Measurements from ENCODE around the gene TEDC2. TPM values are rescaled to one million over a fixed set of nuclear protein-coding genes. Genes with fewer than 3 reads are reported as not detected.

TEDC2 gene
- total and polyA plus RNA-seq, 9 of the 15 experiments (the other 6 are each of a cell fraction or from before 2014, with no cell fraction given) = 0.75 to 57.0 (median 17.6) TPM

- TF ChIP-seq TBP (optimal IDR thresholded peaks at IDR 0.05; ENCODE audit: low read depth, low read length) = peak; percentile 69
- peak in 1 of 2 experiments; percentile 69; a peak in 1 of 4 replicates for TF ChIP-seq NONO (IDR thresholded peaks at IDR 0.05; ENCODE audit: low read depth in 2 of 2, low read length in 1 of 2)
- TF ChIP-seq SMAD4 (CRISPR knock-in tag; conservative IDR thresholded peaks at IDR 0.05) = peak; percentile 36
- TF ChIP-seq, protein P1, sequence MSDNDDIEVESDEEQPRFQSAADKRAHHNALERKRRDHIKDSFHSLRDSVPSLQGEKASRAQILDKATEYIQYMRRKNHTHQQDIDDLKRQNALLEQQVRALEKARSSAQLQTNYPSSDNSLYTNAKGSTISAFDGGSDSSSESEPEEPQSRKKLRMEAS (CRISPR knock-in tag; IDR thresholded peaks at IDR 0.05) = peak; percentile 86; the same call in 1 of the 2 replicates
- peak in 1 of 2 experiments; percentile 25; a peak in 1 of 4 replicates for TF ChIP-seq ZNF639 (CRISPR knock-in tag; conservative IDR thresholded peaks at IDR 0.05 in 1 of 2, IDR thresholded peaks at IDR 0.05 in 1 of 2)
- peak; percentile 77 for TF ChIP-seq NEUROD1 (IDR thresholded peaks at IDR 0.05; ENCODE audit: borderline replicate concordance, low read depth, low read length, partially characterized antibody)
- peak; percentile 15; the same call in 1 of the 2 replicates for TF ChIP-seq GMEB1 (CRISPR knock-in tag; IDR thresholded peaks at IDR 0.05)
- no peak for TF ChIP-seq ZNF146 (CRISPR knock-in tag; IDR thresholded peaks at IDR 0.05; ENCODE audit: unreplicated experiment)
- no peak for TF ChIP-seq TRIM24 (IDR thresholded peaks at IDR 0.05)
- peak; percentile 63 to 73; a peak in 1 of 4 replicates for TF ChIP-seq SIN3A (IDR thresholded peaks at IDR 0.05; ENCODE audit: borderline replicate concordance in 2 of 2, control insufficient read depth in 1 of 2, low read depth in 2 of 2, low read length in 2 of 2)
- 0 out of 2 replicates have a peak, but pooled peaks have one; percentile 46 for TF ChIP-seq ZNF57 (CRISPR knock-in tag; IDR thresholded peaks at IDR 0.05)
- TF ChIP-seq KDM2B (CRISPR knock-in tag; IDR thresholded peaks at IDR 0.05) = peak; percentile 95; the same call in 1 of the 2 replicates
- TF ChIP-seq TSC22D4 (tag; IDR thresholded peaks at IDR 0.05) = no peak
- TF ChIP-seq, protein P2, sequence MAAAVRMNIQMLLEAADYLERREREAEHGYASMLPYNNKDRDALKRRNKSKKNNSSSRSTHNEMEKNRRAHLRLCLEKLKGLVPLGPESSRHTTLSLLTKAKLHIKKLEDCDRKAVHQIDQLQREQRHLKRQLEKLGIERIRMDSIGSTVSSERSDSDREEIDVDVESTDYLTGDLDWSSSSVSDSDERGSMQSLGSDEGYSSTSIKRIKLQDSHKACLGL (CRISPR knock-in tag; IDR thresholded peaks at IDR 0.05; ENCODE audit: borderline replicate concordance, poor library complexity, severe bottlenecking) = peak; percentile 10
- TF ChIP-seq FOS (IDR thresholded peaks at IDR 0.05; ENCODE audit: extremely low read depth, insufficient read length) = peak; percentile 89
- peak in 1 of 2 experiments; percentile 79 for TF ChIP-seq MNT (conservative IDR thresholded peaks at IDR 0.05)
- TF ChIP-seq U2AF1 (optimal IDR thresholded peaks at IDR 0.05; ENCODE audit: low read depth, low read length) = peak; percentile 15
- TF ChIP-seq SAP30 (IDR thresholded peaks at IDR 0.05; ENCODE audit: borderline replicate concordance, insufficient read depth, low read depth, low read length, poor library complexity, severe bottlenecking) = peak; percentile 68
- peak; percentile 79 for TF ChIP-seq NFYB (IDR thresholded peaks at IDR 0.05; ENCODE audit: extremely low read depth, insufficient read length)
- peak; percentile 31; the same call in 1 of the 2 replicates for TF ChIP-seq ZNF311 (CRISPR knock-in tag; IDR thresholded peaks at IDR 0.05)
These were observed 30.7 kb upstream of the TEDC2 start, which contains the start of gene CCNF (continued) for GRCh38 chr16:2429034-2429770.

All from K562 (cell line).